Measurements from ENCODE around the gene NPDC1.

- TF ChIP-seq GATA2 (IDR thresholded peaks at IDR 0.05; ENCODE audit: low read depth, low read length) (no peak), GATA3 (IDR thresholded peaks at IDR 0.05; ENCODE audit: low read depth, low read length) (no peak)
Measured at GRCh38 chr9:137020771-137021567, 25.0 kb downstream of the NPDC1 start.
